Measurements from ENCODE around the gene POT1.

- TF ChIP-seq CTCF (IDR thresholded peaks at IDR 0.05) = no peak
- TF ChIP-seq SIN3A (IDR thresholded peaks at IDR 0.05; ENCODE audit: borderline replicate concordance, insufficient read depth, low read depth, low read length) = no peak
- TF ChIP-seq TCF7L2 (IDR thresholded peaks at IDR 0.05; ENCODE audit: low read depth, low read length) = no peak
These were observed 136.9 kb downstream of the POT1 start for GRCh38 chr7:124792696-124793095.

All from Panc1 (cell line).